A549 treated with Mapracorat at 1 μM for 4 hours (cell line): ENCODE measurements around the gene MDM4. TPM values are rescaled to one million over a fixed set of nuclear protein-coding genes. Genes with fewer than 3 reads are reported as not detected.

Source experiments
- total RNA-seq: library from RNA; stranded (reverse); fragments of 200-300 nt; extraction: Qiagen RNA extraction; gene quantifications from 5 replicates; pipeline ENCODE4 v1.2.3, GENCODE V29; 2022

MDM4 gene, protein sequence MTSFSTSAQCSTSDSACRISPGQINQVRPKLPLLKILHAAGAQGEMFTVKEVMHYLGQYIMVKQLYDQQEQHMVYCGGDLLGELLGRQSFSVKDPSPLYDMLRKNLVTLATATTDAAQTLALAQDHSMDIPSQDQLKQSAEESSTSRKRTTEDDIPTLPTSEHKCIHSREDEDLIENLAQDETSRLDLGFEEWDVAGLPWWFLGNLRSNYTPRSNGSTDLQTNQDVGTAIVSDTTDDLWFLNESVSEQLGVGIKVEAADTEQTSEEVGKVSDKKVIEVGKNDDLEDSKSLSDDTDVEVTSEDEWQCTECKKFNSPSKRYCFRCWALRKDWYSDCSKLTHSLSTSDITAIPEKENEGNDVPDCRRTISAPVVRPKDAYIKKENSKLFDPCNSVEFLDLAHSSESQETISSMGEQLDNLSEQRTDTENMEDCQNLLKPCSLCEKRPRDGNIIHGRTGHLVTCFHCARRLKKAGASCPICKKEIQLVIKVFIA
- 3.5 to 5.4 TPM (median 4.0 TPM) in 5 replicates for total RNA-seq

DNA sequence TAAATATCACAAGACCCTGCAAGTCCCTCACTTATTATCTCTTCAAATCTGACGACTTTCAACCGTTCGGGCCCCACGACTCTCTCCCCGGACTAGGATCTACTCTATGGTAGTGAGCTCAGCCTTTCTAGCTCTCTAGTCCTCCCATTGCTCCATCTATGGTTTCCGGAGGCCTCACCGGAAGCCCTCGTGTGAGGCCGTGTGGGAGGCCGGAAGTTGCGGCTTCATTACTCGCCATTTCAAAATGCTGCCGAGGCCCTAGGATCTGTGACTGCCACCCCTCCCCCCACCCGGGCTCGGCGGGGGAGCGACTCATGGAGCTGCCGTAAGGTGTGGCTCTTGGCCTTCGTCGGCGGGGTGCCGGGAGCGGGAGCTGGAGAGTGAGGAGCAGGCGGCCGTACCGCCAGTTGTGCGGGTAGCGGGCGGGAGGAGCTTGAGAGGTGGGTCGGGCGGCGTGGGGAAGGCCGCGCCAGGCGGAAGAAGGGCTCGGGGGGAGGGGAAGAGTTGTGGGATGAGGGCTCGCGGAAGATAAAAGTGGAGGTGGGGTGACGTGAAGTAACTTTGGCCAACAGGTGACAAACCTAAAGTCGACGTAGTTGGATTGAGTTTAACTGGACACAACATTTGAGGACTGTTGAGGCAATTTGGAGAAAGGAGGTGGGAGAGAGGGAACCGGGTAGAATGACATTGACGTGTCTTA is at the start of gene MDM4:
Gene MDM4, plus strand, starts transcription at position 227 of the 700 bp plus-strand sequence. CDS start 9,113 bp downstream, outside the sequence.

DNA sequence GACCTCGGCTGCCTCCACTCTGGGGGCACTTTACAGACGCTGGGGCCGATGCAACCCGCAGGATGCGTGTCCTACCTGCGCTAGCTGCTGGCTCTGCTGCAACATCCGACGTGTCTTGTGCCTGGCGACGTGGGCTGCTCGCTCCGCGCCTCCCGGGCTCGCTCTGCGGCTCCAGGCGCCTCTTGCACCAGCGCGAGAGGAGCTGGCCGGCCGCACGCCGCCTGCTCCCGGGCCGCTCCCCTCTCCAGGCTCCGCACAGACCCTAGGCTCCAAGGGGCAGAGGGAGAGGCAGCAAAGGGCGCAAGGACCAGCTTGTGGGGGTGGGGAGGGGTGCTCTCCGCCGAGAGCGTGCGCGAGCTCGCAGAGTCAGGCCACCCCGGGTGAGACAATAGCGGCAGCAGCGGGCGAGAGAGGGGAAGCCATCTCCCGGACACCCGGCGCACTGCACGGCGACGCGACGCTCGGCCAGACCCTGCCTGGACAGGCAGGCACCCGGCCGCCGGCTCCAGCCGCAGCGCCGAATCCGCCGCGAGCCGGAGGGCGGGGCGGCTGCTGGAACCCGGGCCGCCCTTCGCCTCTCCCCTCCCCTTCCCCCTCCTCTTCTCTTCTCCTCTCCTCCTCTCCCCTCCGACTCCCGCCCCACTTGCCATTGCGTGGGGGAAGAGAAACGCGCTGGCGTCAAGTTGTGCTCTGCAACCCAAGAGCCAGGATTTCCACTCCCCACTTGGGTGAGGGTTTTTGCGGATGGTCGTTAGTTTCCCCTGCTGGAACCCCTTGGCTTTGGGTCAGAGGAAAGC is 21.7 kb upstream of the MDM4 start, which contains the start of gene PIK3C2B:
Gene PIK3C2B, minus strand, starts transcription at position 525 of the 797 bp plus-strand sequence. CDS start 25,003 bp downstream, outside the sequence.

Other genes with a start within 250 kb of the MDM4 start
- 23.4 to 33.5 TPM (median 30.9 TPM) in 5 replicates for gene PLEKHA6, start 156.5 kb upstream of the MDM4 start, total RNA-seq
- gene PPP1R15B, start 104.6 kb upstream of the MDM4 start, total RNA-seq, result 24.0 to 27.3 TPM (median 25.5 TPM) in 5 replicates
- 4.7 to 7.5 TPM (median 6.9 TPM) in 5 replicates for gene PIK3C2B, start 21.6 kb upstream of the MDM4 start, total RNA-seq
- 11.7 to 15.3 TPM (median 12.7 TPM) in 5 replicates for gene LRRN2, start 169.3 kb downstream of the MDM4 start, total RNA-seq